GM12864 (cell line): ENCODE data around the gene SRSF3.
"Not testable (repeated sequence)": the region's sequence is repeated elsewhere in the genome, so short reads cannot be mapped to it uniquely, and the experiment has no call there.

Experiments
- DNase-seq: peaks from one replicate; pipeline ENCODE4 v3.0.0-alpha.2; 2011; ENCODE audit warnings: low read depth
- H3K4me3 ChIP-seq: 2 replicates; pipeline ENCODE4 v1.5.1; 2011; ENCODE audit warnings: mild to moderate bottlenecking, low read depth, low read length, control low read depth
- TF ChIP-seq, protein P1 (sequence below): IDR thresholded peaks from 2 replicates; pipeline ENCODE4 v1.5.1; 2011; ENCODE audit warnings: low read depth, mild to moderate bottlenecking, moderate library complexity, low read length, control low read depth, inconsistent platforms; ENCODE audit errors: missing control alignments

The SRSF3 gene

GRCh38 chr6:36649701-36650484, 55.7 kb downstream of the SRSF3 start:
- no peak for DNase-seq
- H3K4me3 ChIP-seq: no peak overlapping the region
- TF ChIP-seq, protein P1, sequence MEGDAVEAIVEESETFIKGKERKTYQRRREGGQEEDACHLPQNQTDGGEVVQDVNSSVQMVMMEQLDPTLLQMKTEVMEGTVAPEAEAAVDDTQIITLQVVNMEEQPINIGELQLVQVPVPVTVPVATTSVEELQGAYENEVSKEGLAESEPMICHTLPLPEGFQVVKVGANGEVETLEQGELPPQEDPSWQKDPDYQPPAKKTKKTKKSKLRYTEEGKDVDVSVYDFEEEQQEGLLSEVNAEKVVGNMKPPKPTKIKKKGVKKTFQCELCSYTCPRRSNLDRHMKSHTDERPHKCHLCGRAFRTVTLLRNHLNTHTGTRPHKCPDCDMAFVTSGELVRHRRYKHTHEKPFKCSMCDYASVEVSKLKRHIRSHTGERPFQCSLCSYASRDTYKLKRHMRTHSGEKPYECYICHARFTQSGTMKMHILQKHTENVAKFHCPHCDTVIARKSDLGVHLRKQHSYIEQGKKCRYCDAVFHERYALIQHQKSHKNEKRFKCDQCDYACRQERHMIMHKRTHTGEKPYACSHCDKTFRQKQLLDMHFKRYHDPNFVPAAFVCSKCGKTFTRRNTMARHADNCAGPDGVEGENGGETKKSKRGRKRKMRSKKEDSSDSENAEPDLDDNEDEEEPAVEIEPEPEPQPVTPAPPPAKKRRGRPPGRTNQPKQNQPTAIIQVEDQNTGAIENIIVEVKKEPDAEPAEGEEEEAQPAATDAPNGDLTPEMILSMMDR: no peak

DNA sequence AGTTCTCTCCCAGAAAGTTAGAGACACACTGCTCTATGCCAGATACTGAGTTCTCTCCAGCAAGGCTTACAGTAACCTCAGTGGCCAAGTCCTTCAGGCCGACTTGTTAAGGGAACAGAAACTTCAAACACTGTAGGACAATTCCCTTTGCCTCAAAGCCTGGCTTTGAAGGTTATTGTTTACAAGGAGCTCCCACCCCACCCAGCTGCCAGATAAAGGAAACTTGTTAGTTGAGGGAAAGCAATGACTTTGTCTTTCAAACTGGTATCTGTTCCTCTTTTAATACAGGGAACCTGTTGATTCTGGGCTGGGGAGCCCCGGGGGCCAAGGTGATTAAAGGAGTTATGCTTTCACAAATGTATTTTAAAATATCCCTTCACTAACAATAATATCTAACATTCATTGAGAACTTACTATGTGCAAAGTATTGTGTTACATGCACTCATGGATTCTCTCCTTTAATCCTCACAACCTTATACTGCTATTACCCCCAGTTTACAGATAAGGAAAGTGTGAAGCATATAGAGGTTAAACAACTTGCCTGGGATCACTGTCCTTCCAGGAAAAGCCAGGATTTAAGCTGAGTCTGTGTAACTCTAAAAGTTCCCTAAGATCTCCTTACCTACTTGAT, 56.8 kb downstream of the SRSF3 start:
- no peak overlapping the region for H3K4me3 ChIP-seq
- DNase-seq: no peak
- TF ChIP-seq, protein P1: no peak

GRCh38 chr6:36651659-36652379, 57.7 kb downstream of the SRSF3 start:
- H3K4me3 ChIP-seq: no peak overlapping the region
- DNase-seq: no peak
- TF ChIP-seq, protein P1: no peak

DNA sequence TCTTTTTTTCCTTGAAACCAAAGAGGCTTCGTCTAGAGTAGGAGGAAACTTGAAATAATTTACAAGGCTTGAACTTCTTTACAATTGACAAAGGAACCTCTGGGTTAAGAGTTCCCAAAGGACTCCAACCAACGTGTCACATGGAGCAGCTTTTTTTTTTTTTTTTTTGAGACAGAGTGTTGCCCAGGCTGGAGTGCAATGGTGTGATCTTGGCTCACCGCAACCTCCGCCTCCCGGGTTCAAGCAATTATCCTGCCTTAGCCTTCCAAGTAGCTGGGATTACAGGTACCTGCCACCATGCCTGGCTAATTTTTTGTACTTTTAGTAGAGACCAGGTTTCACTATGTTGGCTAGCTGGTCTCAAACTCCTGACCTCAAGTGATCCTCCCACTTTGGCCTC, 60.3 kb downstream of the SRSF3 start:
- H3K4me3 ChIP-seq, DNase-seq: not testable (repeated sequence)
